NCI-H2196 treated with DMSO at 0.1 percent for 48 hours (cell line): ENCODE results near the gene LTBP3.

Experiments
- DNase-seq: peaks from one replicate; lab custom pipeline; 2025; ENCODE audit not compliant: unreplicated experiment; lab: John Stamatoyannopoulos, UW

Gene LTBP3

GRCh38 chr11:65586247-65586630 lies 28.1 kb upstream of the LTBP3 start:
- no peak for DNase-seq

DNA sequence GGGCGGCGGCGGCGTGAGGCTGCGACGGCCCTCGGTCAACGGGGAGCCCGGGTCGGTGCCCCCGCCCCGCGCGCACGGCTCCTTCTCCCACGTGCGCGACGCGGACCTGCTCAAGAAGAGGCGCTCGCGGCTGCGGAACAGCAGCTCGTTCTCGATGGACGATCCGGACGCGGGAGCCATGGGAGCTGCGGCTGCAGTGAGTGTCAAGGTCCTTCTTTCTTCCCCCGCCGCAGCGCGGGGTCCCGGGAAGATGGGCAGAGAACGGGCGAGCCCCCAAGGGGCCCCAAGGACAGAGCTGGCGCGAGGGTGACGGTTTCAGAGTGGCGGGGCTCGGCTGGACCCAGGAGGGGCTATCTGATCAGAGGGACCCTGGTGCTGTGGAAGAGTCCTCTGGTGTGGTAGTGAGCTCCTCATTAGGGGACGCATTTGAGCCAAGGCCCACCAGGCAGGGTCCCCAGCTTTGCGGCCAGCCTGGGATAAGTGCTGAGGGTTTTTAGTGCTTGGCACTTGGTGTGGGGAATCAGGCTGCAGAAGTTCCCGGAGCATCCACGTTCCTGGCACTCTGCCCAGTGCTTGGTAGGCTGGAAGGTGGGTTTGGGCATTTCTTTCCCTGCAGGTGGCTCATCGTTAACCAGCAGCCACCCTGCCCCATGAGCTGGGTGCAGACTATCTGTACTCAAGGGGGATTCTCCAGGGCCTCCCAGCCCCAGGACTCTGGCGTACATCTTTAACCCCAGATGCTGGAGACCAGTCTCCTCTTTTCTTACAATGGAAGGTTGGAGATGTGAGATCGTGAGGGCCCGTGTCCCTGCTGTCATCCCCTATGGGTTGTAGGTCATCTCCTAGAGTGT lies 27.5 kb upstream of the LTBP3 start:
- DNase-seq = no peak

DNA sequence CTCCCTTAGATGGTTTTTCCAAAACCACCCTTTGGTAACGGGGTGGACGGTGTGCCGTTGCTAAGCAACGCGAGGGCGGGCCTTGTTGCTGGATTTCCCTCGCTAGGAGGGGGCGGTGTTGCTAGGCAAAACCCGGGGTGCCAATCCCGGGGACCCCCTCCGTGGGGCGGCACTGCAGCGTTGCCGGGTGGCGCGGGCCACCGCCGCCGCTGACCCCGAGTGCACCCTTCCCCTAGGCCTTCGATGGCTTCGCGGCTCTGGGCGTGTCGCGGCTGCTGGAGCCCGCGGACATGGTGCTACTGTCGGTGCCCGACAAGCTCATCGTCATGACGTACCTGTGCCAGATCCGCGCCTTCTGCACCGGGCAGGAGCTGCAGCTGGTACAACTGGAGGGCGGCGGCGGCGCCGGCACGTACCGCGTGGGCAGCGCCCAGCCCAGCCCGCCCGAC lies 26.6 kb upstream of the LTBP3 start:
- no peak for DNase-seq

DNA sequence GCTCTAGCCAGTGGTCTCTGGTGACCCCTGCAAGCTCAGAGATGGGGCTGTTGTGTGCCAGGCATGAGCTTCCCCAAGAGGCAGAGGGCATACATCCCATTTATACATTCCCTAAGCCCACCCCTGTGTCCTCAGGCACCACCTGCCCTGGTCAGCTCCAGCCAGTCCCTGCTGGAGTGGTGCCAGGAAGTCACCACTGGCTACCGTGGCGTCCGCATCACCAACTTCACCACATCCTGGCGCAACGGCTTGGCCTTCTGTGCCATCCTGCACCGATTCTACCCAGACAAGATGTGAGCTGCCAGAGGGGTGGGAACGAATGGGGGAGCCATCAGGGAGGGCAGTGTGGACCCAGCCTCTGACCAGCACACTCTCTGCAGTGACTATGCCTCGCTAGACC lies 25.9 kb upstream of the LTBP3 start:
- no peak for DNase-seq

DNA sequence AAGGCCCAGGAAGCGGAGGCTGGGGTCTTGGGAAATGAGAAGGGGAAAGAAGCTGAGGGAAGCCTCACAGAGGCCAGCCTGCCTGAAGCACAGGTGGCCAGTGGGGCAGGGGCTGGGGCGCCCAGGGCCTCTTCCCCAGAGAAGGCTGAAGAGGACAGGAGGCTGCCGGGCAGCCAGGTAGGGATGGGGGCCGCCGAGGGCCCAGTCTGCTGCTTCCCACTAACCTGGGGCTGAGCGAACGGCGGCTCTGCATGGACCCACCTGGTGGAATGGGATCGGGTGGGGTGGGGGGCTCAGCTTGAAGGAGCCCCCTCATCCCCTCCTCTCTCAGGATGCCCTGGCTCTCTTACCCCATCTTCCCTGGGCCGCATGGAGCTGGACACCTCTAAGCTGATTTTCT lies 25.4 kb upstream of the LTBP3 start:
- no peak for DNase-seq

GRCh38 chr11:65581928-65582327 lies 23.8 kb upstream of the LTBP3 start:
- DNase-seq = no peak

GRCh38 chr11:65580756-65581155 lies 22.6 kb upstream of the LTBP3 start:
- no peak for DNase-seq

- no peak for DNase-seq
These were observed 22.0 kb upstream of the LTBP3 start for GRCh38 chr11:65580031-65580692.

- DNase-seq = no peak
These were observed 21.1 kb upstream of the LTBP3 start for GRCh38 chr11:65579291-65579690.

- DNase-seq = no peak
These were observed 20.5 kb upstream of the LTBP3 start for GRCh38 chr11:65578667-65579066.

GRCh38 chr11:65578134-65578533 lies 20.0 kb upstream of the LTBP3 start:
- no peak for DNase-seq

GRCh38 chr11:65577756-65578109 lies 19.6 kb upstream of the LTBP3 start:
- DNase-seq = no peak

DNA sequence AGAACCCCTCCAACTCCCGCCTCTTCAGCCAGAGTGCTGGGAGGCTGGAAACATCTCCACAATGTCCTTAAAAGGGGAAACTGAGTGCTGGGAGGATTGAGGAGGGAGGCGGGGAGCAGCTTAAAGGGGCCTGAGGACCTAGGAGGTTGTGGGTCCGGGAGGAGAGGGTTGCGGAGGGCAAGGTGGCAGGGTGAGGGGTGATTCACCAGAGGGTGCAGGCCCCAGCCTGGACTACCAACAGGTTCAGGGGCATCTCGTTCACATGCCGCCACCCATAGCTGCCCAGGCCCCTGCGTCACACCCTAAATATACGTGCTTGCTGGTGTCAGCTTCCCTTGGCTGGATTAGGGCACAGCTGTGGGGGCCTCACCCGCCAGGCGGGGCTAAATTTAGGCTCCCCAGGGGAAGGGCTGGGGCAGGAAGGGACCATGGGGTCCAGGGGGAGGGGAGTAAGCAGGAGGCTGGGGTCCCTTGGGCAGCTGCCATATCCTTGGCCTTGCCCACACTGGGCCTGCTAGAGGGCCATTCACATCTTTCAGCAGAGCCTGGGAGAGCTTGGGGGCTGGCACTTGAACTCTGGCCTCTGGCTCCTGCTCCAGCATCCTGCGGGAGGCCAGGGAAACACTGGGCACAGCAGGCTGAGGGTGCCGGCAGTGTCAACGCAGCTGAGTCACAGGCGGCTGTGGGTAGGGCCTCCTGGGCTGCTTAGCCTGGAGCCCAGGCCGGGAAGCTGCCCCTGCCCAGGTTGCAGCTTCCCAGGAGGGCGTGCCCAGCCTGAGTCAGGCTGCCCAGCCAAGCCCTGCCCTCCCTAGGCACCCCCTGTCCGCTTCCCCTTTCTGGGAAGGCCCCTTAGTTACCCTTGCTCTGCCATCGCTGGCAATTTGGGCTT lies 19.0 kb upstream of the LTBP3 start:
- no peak for DNase-seq

DNA sequence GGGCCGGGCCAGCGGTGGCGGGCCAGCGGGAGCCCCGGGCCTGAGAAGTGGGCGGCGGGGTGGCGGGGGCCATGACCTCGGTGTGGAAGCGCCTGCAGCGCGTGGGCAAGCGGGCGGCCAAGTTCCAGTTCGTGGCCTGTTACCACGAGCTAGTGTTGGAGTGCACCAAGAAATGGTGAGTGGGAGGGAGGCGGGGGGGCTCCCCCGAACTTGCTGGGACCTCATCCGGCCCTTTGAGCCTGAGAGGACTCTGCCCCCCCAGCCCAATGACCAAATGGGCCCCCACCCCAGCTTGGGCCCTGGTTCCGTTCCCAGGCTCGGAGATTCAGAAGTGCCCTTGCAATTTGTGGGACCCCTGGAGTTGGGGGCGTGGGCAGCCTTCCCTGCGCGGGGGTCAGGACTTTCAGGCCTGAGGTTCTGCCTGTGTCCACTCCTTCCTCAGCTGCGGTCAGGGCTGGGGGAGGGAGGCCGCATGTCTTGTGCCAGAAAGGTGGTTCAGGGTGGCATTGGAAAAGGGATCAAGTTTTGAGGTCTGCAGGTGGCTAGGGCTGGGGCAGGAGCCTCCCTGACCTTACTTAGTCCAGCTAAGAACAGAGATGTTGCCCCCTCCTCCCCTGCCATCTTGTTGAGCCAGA lies 18.2 kb upstream of the LTBP3 start:
- DNase-seq = no peak

- DNase-seq = peak; percentile 50
These were observed 17.5 kb upstream of the LTBP3 start, which contains the start of gene EHBP1L1 for GRCh38 chr11:65575568-65576231. Gene EHBP1L1, plus strand, starts transcription at chr11:65576053. Its CDS starts 250 bp downstream, at chr11:65576303.

DNA sequence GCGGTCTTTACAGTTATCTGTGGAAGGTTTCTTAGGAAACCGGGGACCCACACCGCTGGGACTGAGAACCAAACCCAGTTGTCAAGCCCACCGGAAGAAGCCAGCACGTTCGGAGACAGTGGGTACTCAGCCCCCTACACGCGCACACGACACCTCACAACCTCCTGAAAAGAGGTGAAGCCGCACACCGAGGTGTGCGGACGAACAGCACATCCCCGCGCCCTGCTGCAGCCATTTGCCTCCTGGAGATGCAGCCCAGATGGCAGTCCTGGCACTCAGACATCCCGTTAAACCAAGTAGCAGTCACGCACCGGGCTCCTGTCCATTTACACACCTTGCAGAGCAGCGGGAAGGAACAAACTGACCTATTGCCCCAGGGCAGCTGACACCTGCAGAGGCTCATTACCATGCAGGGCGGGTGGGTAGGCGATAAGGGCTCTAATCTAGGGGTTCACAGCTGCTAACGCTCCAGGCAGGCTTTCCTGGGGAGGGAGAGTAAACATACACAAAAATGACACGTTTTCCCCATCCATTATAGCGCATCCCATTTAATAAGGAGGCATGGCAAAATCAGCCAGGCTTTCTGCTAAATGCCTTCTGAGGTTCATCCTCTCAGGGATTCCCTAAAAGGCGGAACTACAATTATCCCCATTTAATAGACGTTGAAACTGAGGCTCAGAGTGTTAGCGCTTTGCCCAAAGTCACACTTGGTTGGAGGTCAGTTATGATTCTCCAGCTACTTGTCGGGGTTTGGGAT lies 16.8 kb upstream of the LTBP3 start:
- no peak for DNase-seq

DNA sequence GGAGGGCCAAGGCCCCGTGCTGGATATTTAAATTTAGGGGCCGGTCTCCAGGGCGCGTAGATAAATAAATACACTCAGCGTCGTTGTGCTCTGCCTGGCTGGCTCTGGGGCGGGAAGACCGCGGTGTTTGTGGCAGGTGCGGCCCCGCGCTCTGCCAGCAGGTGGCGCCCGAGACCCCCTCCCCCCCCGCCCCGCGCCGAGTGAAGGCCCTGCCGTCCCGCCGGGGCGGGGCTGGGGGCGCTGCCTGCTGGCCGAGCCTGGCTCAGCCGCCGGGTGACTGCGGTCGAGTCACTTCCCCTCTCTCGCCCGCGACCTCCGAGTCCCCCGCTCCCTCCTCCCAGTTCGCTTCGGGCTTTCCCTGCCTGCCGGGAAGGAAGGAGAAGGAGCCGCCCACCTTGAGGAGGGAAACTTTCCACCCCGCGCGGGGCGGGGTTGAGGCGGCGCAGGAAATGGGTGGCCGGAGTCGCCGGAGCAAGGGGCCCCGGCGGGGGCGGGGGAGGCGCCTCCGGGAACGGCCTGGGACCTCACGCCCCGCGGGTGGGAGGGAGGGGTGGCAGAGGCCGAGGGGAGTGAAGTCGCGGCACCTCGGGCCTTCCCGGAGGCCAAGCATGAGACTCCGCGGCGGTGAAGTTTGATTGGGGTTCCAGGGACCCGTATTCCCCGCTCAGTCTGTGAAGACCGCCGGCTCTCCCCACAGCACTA lies 16.1 kb upstream of the LTBP3 start:
- peak; percentile 79 for DNase-seq

- no peak for DNase-seq
These were observed 15.4 kb upstream of the LTBP3 start for GRCh38 chr11:65573391-65574079.
